ENCODE measurements around the gene NR1H3. TPM values are rescaled to one million over a fixed set of nuclear protein-coding genes. Genes with fewer than 3 reads are reported as not detected.

NR1H3 gene
- total RNA-seq, 1 experiment from 2014 or later: 26.3 TPM

GRCh38 chr11:47289856-47290255, 32.1 kb downstream of the NR1H3 start:
- Histone ChIP-seq H4K5ac (ENCODE audit: insufficient read length, low read depth, low read length) (no peak overlapping the region), H3K4me2 (ENCODE audit: insufficient read depth, insufficient read length, low read length) (no peak overlapping the region), H3T11ph (ENCODE audit: low read length) (no peak overlapping the region), H3K4me1 (ENCODE audit: insufficient read depth, low read length) (no peaks in the 10 kb centered on the region), H3K79me2 (ENCODE audit: insufficient read depth, low read length) (no peaks in the 10 kb centered on the region), H2BK5ac (ENCODE audit: insufficient read length, low read length) (no peak overlapping the region), H3K27me3 (ENCODE audit: insufficient read depth, low read length) (no peaks in the 10 kb centered on the region), H3K4ac (ENCODE audit: low read depth, low read length) (no peak overlapping the region), H3K27ac (ENCODE audit: insufficient read length, low read depth, low read length) (no peak overlapping the region), H4K8ac (replicated peaks; ENCODE audit: insufficient read length, low read depth, low read length) (no peak overlapping the region), H3K79me1 (ENCODE audit: insufficient read depth, low read depth, low read length, poor library complexity, severe bottlenecking) (no peaks in the 10 kb centered on the region), H3K9ac (ENCODE audit: extremely low read depth, insufficient read length, low read length) (no peak overlapping the region), H2BK12ac (ENCODE audit: insufficient read length, low read depth, low read length) (no peak overlapping the region), H4K91ac (ENCODE audit: insufficient read length, low read depth, low read length) (no peak overlapping the region), H2BK120ac (ENCODE audit: low read depth, low read length, poor library complexity, severe bottlenecking) (no peak overlapping the region), H3K23me2 (ENCODE audit: insufficient read length, low read depth, low read length, poor library complexity, severe bottlenecking) (no peaks in the 10 kb centered on the region), H2AFZ (ENCODE audit: low read length) (no peak overlapping the region), H3K9me3 (ENCODE audit: control insufficient read depth, low read depth, low read length) (no peaks in the 10 kb centered on the region), H2AK5ac (ENCODE audit: insufficient read length, low read length) (no peak overlapping the region), H3K14ac (ENCODE audit: insufficient read depth, low read length) (no peak overlapping the region), H2BK15ac (ENCODE audit: low read depth, low read length) (no peak overlapping the region), H3K18ac (ENCODE audit: insufficient read length, low read depth, low read length) (no peak overlapping the region), H3K23ac (ENCODE audit: insufficient read length, low read depth, low read length) (no peak overlapping the region), H2BK20ac (ENCODE audit: low read depth, low read length, poor library complexity, severe bottlenecking) (no peak overlapping the region), H3K56ac (ENCODE audit: insufficient read length, low read depth, low read length) (no peak overlapping the region), H4K20me1 (ENCODE audit: control insufficient read depth, insufficient read depth, insufficient read length) (no peaks in the 10 kb centered on the region)
- H3K27me3 Mint-ChIP-seq (ENCODE audit: low read depth): no peaks in the 10 kb centered on the region
- H3K4me3 Mint-ChIP-seq: no peak overlapping the region
- no CpG with 5 or more reads among the region's 15 CpGs for WGBS (ENCODE audit: extremely low coverage, insufficient read length, low lambda C conversion rate)
- H3K9me3 Mint-ChIP-seq: no peaks in the 10 kb centered on the region
- no peak for DNase-seq
- no peaks in the 10 kb centered on the region for H3K4me1 Mint-ChIP-seq
- TF ChIP-seq CTCF (conservative IDR thresholded peaks at IDR 0.05): no peak
- H3K36me3 Mint-ChIP-seq (ENCODE audit: insufficient read depth in 1 of 3, low read depth in 3 of 3): peaks cover 35 to 90% (median 77%) of the 10 kb centered on the region in 3 experiments; a peak in 6 of 7 replicates
- no peak overlapping the region; a peak in 1 of 7 replicates for H3K27ac Mint-ChIP-seq

Measured in H9 (cell line).